ENCODE measurements around the gene BMP7.
"Not testable (repeated sequence)": the region's sequence is repeated elsewhere in the genome, so short reads cannot be mapped to it uniquely, and the experiment has no call there.

The BMP7 gene

DNA sequence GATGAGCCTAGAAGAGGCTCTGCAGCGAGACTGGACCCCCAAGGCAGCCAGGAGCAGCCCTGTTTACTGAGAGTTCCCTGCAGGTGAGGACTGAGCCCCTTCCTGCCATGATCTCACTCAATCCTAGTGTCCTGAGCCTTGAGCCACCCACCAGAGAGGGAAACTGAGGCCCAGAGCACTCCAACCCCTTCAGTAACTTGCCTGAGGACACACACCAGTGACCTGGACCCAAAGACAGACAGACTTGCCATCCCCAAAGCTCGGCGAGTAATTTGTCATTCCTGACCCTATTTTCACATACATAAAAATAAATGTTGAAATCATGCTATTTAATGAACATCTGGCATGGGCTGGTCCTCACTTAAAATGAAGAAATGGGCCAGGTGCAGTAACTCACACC is 16.7 kb downstream of the BMP7 start:
- no peak for DNase-seq (ENCODE audit: low spot score)

DNA sequence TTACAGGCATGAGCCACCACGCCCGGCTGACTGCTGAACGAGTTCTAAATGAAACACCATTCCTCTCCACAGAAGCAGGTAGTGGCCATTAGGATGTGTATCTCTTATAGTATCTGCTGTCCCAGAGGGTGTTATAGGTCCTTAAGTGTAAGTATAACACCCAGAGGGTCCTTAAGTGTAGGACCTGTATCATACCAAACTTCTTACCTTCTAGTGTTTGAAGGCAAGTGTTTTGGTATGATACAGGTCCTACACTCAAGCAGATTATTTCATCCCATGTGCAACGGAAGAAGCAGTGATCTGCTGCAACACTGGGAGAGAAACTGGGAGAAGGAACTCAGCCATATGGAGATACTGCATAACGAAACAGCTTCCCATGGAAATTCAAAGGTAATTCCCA is 17.4 kb downstream of the BMP7 start:
- no peak for DNase-seq (ENCODE audit: low spot score)

DNA sequence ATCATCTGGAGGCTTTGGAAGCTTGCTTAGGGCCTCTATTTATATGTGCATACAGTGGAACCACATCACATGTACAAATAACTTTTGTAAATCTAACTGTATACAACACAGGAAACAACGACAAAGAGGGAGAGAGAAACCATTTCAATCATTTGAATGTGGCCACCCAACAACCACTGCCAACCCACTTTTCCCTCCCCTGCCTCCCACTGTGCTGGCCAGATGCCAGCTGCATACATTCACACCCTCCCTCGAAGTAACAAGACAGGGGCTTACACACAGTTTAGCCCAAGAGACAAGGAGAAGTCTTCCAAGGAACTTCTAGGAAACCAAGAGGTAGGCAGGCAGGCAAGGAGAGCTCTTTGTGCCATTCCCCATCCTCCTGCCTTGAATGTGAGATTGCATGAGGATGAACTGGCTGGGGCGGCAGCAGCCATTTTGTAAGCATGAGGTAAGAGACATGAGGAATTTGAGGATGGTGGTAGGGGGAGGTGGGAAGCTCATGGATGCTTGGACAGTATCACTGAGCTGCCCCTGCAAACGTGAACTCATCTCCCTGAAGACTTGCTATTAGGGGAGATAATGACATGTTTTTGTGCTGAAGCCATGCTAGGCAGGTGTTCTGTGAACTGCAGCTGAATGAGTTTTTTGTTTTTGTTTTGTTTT is 18.2 kb downstream of the BMP7 start:
- DNase-seq (ENCODE audit: low spot score) = no peak

DNA sequence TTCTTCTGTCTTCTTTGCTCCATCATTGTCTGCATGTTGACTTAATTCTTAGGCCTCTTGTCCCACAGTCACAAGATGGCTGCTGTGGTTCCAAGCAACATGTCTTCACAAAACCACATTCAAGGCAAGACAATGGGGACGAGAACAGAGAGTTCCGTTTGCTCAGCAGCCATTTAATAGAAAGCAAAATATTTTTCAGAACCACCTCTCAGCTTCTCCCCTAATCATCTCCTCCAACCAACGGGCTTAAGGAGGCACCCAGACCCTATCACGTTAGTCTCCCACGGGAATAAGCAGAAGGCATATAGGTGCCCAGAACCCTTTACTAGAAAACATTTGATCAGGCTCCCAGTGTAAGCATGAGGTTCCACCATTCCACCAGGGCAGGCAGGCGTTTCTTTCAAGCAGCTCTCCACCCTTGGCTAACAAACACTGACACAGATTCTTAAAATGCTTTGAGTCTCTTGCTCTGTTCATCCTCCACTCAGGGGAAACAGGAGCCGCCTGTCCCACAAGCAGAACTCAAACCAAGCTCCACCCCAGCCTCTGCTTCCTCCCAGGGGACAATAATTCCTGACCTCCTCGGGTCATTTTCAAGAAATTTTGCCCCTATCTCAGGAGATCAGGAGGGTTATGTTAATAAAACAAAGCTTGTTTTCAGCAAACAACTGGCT is 19.0 kb downstream of the BMP7 start:
- no peak for DNase-seq (ENCODE audit: low spot score)

DNA sequence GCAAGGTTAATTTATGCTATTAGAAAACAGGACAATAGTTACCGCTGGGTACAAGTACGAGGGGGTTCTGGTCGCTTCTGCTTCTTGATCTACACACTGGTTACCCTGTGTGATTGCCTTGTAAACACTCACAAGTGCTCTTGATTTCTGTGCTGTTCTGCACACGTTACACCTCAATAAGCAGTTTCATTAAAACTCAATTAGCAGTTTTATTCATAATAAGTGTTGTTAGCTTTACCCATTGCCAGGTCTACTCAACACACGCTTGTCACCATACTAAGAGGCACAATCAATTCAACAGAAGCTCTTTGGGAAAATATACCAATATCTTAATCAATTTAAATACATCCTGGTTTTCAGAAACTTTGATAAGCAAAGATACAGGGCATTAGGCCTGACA is 20.4 kb downstream of the BMP7 start:
- no peak for DNase-seq (ENCODE audit: low spot score)

DNA sequence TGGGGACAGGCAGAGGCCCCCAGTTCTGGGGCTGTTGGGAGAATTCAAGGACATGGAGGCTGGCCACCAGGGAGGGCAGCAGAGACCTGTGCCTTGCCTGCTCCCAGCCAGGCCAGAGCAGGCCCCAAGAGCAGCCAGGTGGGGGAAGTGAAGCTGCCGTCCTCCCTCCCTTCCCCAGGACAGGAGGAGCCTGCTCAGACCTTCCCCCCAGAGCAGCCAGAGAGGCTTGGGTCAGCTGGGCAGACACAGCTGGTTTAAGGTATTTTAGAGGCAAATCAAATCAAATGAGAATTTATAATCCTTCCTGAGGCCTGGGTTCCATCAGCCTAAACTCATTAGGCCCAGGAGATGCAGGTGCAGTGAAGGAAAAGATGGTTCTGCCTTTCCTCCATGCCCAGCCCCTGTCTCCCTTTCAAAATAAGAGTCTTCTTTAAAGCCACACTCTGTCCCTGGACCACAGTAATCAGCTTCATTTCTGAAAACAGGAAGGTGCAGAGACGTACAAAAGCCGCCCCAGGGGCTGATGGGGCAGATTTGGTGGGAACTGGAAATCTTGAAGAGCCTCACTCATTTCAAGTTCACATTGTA is 21.7 kb downstream of the BMP7 start:
- no peak for DNase-seq (ENCODE audit: low spot score)

DNA sequence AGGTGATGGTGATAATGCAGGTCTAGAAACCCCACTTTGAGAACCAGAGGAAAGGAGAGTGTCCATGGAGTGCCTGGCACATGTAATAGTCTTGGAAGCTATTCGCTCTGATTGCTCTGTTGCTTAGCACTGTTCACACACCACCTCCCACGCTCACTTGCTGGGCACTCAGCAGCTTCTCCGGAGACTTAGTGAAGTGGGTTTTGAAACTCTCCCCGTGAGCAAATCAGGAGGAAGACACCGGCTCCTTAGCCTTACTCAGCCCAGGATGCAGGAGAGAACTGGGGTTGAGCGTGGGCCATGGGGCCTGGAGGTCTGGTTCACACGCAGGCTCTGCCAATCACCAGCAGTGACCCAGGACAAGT is 22.2 kb downstream of the BMP7 start:
- DNase-seq (ENCODE audit: low spot score) = no peak

DNA sequence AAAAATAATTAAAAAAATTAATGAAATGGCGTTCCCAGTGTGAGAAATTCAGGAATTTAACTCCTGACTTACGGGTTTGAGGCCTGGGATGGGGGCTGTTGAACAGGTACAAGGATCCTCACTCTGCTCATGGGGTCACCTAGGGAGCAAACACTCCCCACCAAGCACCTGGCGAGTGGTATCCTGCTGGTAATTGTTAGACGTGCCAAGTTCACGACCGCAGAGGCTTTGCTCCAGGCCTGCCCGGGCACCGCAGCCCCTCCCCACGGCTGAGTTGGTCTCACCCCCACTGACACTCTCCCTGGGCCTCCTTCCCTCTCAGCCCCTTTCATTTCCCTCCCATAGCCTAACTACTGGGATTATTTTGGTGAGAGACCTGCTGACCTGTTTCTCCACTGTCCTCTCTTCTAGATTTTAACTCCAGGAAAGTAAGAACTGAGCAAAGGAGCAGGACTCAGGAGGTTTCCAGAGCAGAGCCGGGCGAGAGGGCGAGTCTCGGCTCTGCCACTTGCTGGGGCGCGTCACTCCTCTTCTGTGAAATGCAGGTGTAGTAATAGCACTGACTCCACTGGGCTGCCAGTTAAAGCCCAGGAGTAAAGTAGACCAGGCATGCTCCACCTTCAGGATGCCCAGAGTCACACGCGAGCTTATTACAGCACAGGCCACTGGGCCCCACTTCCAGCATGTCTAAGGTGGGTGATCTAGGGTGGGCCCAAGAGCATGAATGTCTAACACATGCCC is 22.8 kb downstream of the BMP7 start:
- no peak for DNase-seq (ENCODE audit: low spot score)

DNA sequence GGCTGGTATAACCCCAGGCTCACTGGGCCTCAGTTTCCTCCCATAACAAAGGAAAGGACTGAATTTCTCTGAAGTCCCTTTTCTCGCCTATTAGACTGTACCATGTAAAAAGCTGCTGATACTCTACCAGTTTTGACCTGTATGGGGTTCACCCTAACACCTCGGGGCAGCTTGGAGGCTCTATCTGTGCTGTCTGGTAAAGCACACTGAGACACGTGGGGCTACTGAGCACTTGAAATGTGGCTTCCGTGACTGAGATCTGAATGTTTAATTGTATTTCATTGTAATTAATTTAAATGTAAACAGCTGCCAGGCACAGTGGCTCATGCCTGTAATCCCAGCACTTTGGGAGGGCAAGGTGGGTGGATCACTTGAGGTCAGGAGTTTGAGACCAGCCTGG is 24.0 kb downstream of the BMP7 start:
- no peak for DNase-seq (ENCODE audit: low spot score)

DNA sequence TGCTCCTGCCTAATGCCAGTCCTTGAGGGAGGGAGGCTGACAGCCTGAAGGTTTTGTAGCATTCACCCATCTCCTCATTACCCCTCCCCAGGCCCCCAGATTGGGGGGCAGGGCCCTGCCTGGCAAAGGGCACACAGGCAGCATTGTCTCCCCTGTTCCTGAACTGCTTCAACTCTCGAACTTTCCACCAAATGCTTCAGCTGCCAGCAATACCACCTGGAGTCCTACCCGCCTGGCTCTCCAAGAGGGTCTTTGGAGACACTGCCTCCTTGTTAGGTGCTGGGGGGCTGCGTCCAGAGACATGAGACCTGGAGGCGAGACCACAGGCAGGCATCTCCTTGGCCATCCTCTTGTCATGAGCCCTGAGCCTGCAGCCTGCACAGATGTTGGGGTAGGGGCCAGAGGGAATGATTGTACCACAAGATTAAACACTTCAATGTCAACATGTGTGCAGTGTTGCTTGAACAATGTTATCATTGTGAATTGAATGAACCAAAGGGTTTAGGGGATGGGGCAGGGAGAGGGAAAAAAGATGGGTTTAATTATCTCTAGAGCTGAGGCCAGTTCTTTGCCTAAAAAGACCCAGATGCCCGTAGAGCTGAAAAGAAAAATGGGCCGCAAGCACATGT is 25.0 kb downstream of the BMP7 start:
- no peak for DNase-seq (ENCODE audit: low spot score)

DNA sequence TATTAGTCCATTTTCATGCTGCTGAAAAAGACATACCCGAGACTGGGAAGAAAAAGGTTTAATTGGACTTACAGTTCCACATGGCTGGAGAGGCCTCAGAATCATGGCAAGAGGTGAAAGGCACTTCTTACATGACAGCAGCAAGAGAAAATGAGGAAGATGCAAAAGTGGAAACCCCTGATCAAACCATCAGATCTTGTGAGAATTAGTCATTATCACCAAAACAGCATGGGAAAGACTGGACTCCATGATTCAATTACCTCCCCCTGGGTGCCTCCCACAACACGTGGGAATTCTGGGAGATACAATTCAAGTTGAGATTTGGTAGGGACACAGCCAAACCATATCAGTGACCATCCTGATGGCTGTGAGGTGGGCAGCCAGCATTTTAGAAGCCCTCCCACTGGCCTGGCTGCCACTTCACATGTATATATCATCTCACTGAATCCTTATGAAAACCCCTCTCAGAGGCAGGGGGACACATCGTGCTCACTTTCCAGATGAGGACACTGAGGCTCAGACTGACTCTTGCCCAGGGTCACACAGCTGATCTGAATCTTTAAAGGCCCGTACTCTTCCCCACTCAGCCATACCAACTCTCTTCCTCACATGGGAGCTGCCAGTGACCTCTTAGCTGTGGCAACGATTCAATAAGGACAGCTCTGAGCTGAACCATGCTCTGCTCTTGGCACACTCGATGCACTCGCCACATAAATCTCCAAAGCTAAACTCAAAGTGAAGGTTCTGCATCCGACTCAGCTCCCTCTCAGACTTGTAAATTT is 25.7 kb downstream of the BMP7 start:
- DNase-seq (ENCODE audit: low spot score) = no peak

DNA sequence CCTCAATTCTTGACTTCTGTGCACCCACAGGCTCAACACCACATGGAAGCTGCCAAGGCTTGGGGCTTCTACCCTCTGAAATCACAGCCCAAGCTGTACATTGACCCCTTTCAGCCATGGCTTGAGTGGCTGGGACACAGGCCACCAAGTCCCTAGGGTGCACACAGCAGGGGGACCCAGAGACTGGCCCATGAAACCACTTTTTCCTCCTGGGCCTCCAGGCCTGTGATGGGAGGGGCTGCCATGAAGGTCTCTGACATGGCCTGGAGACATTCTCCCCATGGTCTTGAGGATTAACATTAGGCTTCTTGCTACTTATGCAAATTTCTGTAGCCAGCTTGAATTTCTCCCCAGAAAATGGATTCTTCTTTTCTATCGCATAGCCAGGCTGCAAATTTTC is 26.7 kb downstream of the BMP7 start:
- not testable (repeated sequence) for DNase-seq (ENCODE audit: low spot score)

DNA sequence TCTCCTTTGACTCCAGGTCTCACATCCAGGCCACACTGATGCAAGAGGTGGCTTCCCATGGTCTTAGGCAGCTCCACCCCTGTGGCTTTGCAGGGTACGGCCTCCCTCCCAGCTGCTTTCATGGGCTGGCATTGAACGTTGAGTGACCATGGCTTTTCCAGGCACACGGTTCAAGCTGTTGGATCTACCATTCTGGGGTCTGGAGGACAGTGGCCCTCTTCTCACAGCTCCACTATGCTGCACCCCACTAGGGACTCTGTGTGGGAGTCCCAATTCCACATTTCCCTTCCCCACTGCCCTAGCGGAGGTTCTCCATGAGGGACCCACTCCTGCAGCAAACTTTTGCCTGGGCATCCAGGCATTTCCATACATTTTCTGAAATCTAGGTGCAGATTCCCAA is 27.1 kb downstream of the BMP7 start:
- not testable (repeated sequence) for DNase-seq (ENCODE audit: low spot score)

DNA sequence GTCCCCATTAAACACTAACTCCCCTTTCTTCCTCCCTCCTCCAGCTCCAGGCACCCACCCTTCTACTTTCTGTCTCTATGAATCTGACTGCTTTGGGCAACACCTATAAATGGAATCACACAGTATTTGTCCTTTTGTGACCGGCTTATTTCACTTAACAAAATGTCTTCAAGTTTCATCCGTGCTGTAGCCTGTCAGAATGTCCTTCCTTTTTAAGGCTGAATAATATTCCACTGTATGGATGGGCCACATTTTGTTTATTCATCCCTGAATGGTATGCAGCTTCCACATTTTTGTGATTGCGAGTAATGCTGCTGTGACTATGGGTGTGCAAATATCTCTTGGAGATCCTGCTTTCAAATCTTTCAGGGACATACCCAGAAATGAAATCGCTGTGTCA is 28.4 kb downstream of the BMP7 start:
- DNase-seq (ENCODE audit: low spot score) = no peak

DNA sequence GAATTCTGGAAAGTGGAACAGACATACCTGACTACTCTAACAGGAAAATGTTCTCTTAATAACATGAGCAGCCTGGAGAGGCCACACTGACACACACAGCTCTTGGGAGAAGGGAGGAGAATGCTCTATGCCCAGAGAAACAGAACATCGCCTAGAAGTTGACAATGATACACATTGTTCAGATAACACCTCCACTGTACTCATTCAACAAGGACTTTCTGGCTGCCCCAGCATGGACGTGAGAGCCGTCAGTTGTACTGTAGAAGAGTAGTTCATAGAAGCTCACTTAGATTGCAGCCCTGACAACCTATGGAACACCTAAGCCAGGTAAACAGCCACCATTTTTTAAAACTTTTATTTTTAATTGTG is 28.9 kb downstream of the BMP7 start:
- DNase-seq (ENCODE audit: low spot score) = no peak

DNA sequence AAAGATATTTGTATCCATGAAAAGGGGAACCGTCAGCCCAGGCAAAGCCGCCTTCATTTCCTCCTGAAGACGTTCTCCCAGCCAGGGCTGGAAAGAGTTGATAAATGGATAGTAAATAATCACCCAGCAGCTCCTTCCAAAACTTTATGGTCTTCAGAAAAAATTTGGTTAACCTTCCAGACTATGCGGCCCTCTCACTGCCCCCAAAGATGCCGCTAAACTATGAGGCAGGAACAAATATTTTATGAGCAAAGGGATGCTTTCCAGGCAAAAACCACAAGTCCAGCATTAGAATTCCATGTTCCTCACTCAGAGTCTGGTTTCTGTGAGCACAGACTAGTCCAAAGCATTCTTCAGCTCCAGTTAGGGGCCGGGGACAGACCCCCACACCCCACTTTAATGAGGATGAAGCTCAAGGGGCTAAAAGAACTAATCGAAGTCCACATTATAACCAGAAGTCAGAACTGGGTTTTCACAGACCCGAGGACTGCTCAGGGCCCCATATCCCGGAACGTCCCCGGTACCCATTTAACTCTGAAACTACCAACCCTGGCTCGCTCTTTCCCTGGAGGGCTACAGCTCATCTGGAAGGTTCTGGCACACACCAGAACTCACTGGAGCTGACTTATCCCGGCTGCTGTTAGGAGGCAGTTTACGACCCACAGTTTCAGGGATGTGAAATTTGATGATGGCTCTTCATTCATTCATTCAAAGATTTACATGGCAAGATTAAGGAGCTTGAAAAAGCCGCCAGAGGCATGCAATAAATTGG is 29.4 kb downstream of the BMP7 start:
- DNase-seq (ENCODE audit: low spot score) = no peak

DNA sequence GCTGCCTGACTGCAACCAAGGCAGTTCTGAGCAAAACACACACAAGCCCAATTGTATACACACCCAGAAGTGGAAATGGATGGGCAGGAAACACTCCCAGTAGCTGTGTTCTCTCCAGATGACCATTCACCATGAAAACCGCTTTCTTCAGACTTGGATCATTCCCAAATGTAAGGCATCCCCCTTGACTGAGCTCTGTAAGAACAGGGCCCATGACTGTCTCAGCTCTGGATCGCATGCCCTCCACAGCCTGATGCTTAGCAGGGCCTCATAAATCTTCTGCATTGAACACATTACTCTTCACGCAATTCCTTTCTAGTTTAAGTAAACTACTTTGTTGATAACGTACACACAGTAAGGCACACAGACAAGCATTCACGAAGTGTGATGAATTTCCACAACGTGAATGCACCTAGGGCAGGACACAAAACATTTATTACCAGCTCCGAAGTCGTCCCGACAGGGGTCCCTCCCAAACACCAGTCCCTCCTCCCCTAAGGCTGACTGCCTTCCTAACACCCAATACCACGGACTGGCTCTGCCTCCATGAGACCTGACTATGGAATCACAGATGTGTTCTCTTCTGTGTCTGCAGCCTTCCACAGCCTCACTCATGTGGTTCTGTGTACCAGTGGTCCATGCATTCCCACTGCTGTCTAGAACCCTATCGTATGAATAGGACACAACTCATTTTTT is 31.7 kb downstream of the BMP7 start:
- DNase-seq (ENCODE audit: low spot score) = no peak

DNA sequence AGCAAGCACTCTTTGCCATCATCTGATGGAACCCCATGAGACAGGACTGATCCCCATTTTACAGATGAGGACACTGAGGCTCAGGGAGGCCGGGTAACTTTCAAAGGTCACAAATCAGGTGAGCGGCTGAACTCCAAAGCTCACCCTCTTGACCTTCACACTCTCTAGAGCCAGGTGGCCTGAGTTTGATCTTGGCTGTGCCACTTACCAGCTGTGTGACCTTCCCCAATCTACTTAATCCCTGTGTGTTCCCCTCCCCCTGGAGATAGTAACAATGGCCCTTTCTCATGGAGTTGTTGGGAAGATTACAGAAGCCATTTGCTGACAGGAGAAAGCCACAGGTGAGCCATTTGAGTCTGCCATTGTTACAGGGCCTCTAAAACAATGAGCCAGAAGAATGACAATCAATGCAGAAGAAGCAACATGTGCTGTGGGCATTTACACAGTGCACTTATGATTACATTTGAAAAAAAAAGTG is 34.5 kb downstream of the BMP7 start:
- no peak for DNase-seq (ENCODE audit: low spot score)

DNA sequence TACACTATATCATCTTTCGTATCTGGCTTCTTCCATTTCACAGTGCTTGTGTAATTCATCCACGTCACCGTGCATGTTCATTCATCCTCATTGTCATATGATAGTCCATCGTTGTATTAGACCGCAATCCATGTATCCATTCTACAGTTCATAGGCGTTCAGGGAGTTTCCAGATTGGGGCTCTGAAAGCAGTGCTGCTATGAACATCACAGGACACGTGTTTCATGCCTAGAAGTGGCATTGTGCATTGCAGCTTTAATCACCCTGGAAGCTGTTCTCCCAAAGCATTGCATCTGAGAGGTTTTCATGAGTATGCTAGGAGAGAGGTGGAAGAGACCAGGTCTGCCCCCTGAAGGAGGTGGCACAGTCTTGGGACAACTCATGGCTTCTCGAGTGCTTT is 35.3 kb downstream of the BMP7 start:
- no peak for DNase-seq (ENCODE audit: low spot score)

DNA sequence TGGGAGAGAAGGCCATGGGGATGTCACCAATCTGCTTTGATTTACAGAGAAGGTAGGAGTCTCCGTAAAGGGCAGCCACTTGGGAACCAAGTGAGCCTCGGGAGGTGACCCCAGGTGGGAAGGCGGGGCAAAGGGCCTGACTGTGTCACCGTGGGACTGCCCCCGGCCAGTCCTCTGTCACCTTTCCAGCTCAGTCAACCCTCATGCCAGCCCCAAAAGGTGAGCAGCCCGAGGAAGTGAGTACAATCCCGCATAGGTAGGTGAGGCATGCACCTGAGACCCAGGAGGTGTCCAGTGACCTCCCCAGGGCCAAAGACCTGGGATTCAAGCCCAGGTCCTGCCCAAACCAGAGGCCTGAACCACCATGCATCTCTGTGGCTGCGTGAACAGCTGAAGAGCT is 36.2 kb downstream of the BMP7 start:
- no peak for DNase-seq (ENCODE audit: low spot score)
